Osteocyte (in vitro differentiated cells): ENCODE measurements around the gene SDSL. TPM values are rescaled to one million over a fixed set of nuclear protein-coding genes. Genes with fewer than 3 reads are reported as not detected.

Source experiments
- DNase-seq: peaks from one replicate; pipeline ENCODE4 v3.0.0; 2021; ENCODE audit warnings: mixed read lengths; ENCODE audit not compliant: unreplicated experiment; ENCODE audit errors: extremely low spot score
- H3K27ac Mint-ChIP-seq: one replicate; pipeline ENCODE4 v1.8.0; 2021; ENCODE audit warnings: mild to moderate bottlenecking, mixed read lengths; ENCODE audit not compliant: unreplicated experiment
- H3K27me3 Mint-ChIP-seq: one replicate; pipeline ENCODE4 v1.8.0; 2021; ENCODE audit warnings: mixed read lengths; ENCODE audit not compliant: unreplicated experiment
- H3K36me3 Mint-ChIP-seq: one replicate; pipeline ENCODE4 v1.8.0; 2021; ENCODE audit warnings: mixed read lengths; ENCODE audit not compliant: unreplicated experiment
- H3K4me1 Mint-ChIP-seq: one replicate; pipeline ENCODE4 v1.8.0; 2021; ENCODE audit warnings: mixed read lengths; ENCODE audit not compliant: unreplicated experiment
- H3K4me3 Mint-ChIP-seq: one replicate; pipeline ENCODE4 v1.8.0; 2021; ENCODE audit warnings: mild to moderate bottlenecking, moderate library complexity, mixed read lengths; ENCODE audit not compliant: unreplicated experiment
- H3K9me3 Mint-ChIP-seq: one replicate; pipeline ENCODE4 v1.8.0; 2021; ENCODE audit warnings: mixed read lengths; ENCODE audit not compliant: unreplicated experiment
- long read RNA-seq: library from polyadenylated mRNA; unstranded; transcript quantifications from one replicate; pipeline ENCODE4 v2.0.0, GENCODE V29; 2021
- total RNA-seq: library from RNA; stranded (reverse); gene quantifications from 2 replicates; pipeline ENCODE4 v1.2.1, GENCODE V29; 2021
- TF ChIP-seq, protein P1 (sequence below): fragments of 200-600 bp; sonication (generic); IDR thresholded peaks from 2 replicates; pipeline ENCODE4 v1.5.0; 2021; ENCODE audit warnings: antibody characterized with exemption, mild to moderate bottlenecking, moderate library complexity

SDSL gene, protein sequence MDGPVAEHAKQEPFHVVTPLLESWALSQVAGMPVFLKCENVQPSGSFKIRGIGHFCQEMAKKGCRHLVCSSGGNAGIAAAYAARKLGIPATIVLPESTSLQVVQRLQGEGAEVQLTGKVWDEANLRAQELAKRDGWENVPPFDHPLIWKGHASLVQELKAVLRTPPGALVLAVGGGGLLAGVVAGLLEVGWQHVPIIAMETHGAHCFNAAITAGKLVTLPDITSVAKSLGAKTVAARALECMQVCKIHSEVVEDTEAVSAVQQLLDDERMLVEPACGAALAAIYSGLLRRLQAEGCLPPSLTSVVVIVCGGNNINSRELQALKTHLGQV
- total RNA-seq = 4.4 and 6.2 TPM in 2 replicates
- long read RNA-seq, transcript SDSL-202 (8 exons, 1,449 nt) = major isoform, 7 of 8 reads
- long read RNA-seq, partial matches to known transcripts = 0 of 8 reads
- long read RNA-seq, other reads (novel, unspliced or antisense) = 1 of 8 reads

DNA sequence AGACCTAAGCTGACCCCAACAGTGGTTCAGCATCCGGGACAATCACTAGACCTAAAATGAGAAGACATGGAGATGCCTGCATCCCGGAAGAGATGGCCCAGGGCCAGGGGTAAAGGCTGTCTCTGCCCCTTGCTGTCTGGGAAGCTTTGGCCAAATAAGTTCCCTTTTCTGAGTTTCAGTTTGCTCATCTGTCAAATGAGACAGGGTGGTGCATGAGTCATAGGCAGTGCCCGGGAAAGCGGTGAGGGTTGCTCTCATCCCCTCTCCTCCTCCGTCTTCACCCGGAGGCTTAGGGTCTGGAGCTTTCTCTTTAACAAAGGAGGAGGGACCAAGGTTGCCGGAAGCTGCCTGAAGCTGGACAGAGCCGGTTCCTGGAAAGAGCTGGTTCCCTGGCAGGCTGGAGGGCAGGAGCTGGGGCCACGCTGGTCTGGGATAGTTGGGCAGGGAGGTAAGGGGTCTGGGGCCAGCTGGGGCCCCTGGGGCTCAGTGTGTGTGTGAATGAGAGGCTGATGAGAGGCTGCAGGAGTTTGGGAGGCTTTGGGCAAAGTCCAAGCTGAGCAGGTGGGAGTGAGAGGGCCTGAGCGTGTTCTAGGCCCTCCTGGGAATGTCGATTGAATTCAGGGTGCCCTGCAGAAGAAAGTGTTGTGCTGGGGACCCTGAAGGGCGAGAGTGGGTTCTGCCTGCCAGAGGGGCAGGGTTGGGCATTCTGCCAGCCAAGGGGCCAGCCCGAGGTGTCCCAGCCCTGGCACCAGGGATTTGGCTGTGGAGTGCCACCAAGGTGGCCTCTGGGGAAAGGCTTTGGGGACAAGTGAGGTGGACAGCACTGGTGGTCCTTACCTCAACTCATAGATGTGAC is at the start of gene SDSL:
Gene SDSL, plus strand, starts transcription at position 351 of the 856 bp plus-strand sequence. CDS start 5,603 bp downstream, outside the sequence.
- peak within 1 kb of the TSS; percentile 100 for H3K27ac Mint-ChIP-seq
- H3K4me1 Mint-ChIP-seq = peaks cover 17% of the 10 kb centered on the region
- TF ChIP-seq, protein P1, sequence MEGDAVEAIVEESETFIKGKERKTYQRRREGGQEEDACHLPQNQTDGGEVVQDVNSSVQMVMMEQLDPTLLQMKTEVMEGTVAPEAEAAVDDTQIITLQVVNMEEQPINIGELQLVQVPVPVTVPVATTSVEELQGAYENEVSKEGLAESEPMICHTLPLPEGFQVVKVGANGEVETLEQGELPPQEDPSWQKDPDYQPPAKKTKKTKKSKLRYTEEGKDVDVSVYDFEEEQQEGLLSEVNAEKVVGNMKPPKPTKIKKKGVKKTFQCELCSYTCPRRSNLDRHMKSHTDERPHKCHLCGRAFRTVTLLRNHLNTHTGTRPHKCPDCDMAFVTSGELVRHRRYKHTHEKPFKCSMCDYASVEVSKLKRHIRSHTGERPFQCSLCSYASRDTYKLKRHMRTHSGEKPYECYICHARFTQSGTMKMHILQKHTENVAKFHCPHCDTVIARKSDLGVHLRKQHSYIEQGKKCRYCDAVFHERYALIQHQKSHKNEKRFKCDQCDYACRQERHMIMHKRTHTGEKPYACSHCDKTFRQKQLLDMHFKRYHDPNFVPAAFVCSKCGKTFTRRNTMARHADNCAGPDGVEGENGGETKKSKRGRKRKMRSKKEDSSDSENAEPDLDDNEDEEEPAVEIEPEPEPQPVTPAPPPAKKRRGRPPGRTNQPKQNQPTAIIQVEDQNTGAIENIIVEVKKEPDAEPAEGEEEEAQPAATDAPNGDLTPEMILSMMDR = no peak
- H3K27me3 Mint-ChIP-seq = peaks cover 2% of the 10 kb centered on the region
- DNase-seq = peak; percentile 90
- peak within 1 kb of the TSS; percentile 97 for H3K4me3 Mint-ChIP-seq
- H3K9me3 Mint-ChIP-seq = no peaks in the 10 kb centered on the region
- H3K36me3 Mint-ChIP-seq = no peaks in the 10 kb centered on the region

DNA sequence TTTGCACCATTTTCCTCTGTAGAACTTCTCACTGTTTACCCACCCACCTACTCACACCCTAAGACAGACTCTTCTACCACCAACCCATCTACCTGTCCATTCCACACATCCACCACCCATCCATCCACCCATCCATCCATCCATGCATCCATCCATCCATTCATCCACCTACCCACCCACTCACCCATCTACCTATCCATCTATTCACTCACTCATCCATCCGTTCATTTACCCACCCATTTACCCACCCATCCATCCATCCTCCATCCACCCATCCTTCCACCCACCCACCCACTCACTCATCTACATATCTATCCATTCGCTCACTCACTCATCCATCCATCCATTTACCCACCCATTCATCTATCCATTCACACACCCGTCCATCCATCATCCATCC is 48.7 kb upstream of the SDSL start:
- Mint-ChIP-seq H3K36me3 (peaks cover 23% of the 10 kb centered on the region), H3K4me1 (no peaks in the 10 kb centered on the region), H3K27ac (no peak overlapping the region), H3K9me3 (no peaks in the 10 kb centered on the region), H3K4me3 (no peak overlapping the region), H3K27me3 (no peaks in the 10 kb centered on the region)
- DNase-seq = no peak
- TF ChIP-seq, protein P1 = no peak

DNA sequence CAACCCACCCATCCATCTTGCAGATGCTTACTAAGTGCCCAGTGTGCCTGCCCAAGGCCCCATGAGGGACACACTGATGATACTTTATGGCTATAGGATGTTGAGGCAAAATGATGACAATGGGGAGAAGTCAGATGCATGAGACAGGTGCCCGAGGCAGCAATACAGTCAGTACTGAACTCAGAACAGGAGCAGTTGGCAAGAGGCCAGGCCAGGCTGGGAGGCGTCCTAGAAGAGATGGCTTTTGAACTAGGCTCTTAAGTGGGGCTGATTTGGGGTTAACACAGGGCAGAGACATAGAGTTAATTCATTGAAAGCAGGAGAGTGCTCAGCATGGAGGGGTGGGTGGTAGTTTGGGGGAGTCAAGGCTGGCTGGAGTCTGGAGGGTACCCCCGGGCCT is 48.2 kb upstream of the SDSL start:
- no peaks in the 10 kb centered on the region for H3K9me3 Mint-ChIP-seq
- no peaks in the 10 kb centered on the region for H3K4me1 Mint-ChIP-seq
- no peak overlapping the region for H3K27ac Mint-ChIP-seq
- H3K4me3 Mint-ChIP-seq = no peak overlapping the region
- DNase-seq = no peak
- TF ChIP-seq, protein P1 = no peak
- no peaks in the 10 kb centered on the region for H3K27me3 Mint-ChIP-seq
- H3K36me3 Mint-ChIP-seq = peaks cover 21% of the 10 kb centered on the region

DNA sequence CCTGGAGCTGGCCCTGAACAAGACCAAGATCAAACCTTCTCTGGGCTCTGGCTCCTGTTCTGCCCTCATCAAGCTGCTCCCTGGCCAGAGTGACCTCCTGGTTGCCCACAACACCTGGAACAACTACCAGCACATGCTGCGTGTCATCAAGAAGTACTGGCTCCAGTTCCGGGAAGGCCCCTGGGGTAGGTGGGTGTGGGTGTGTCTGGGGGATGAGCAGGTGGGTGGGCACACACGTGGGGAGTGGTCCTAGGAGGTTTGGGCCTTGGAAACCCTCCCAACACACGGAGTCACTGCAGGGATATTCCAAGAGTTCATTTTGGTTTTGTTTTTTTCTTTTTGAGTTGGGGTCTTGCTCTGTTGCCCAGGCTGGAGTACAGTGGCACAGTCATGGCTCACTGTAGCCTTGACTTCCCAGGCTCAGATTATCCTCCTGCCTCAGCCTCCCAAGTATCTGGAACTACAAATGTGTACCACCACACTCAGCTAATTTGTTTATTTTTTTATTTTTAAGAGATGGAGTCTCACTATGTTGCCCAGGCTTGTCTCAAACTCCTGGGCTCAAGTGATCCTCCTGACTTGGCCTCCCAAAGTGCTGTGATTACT is 47.3 kb upstream of the SDSL start:
- no peak overlapping the region for H3K27ac Mint-ChIP-seq
- H3K9me3 Mint-ChIP-seq = no peaks in the 10 kb centered on the region
- DNase-seq = no peak
- H3K4me3 Mint-ChIP-seq = no peak overlapping the region
- H3K27me3 Mint-ChIP-seq = no peaks in the 10 kb centered on the region
- TF ChIP-seq, protein P1 = no peak
- peaks cover 21% of the 10 kb centered on the region for H3K36me3 Mint-ChIP-seq
- no peaks in the 10 kb centered on the region for H3K4me1 Mint-ChIP-seq
